Calu3 (cell line): ENCODE measurements around the gene ADAT3. TPM values are rescaled to one million over a fixed set of nuclear protein-coding genes. Genes with fewer than 3 reads are reported as not detected.

Source experiments
- BruUV-seq: library from RNA; stranded (reverse); fragments of 400-500 nt; replicated peaks from 2 replicates; lab custom pipeline; 2021; lab: Mats Ljungman, UMichigan
- CTCF ChIA-PET: fragments of 300-600 bp; sonication (Branson Sonifier 250); formaldehyde crosslinking; loops from one replicate; lab custom pipeline; 2022; ENCODE audit warnings: antibody characterized with exemption; lab: Charles Lee
- DNase-seq: peaks from one replicate; pipeline ENCODE4 v3.0.0; 2022
- H3K27ac Mint-ChIP-seq: one replicate; pipeline ENCODE4 v1.8.0; 2022; ENCODE audit warnings: mixed read lengths; ENCODE audit not compliant: unreplicated experiment
- H3K27me3 Mint-ChIP-seq: one replicate; pipeline ENCODE4 v1.8.0; 2022; ENCODE audit warnings: mixed read lengths; ENCODE audit not compliant: unreplicated experiment
- H3K36me3 Mint-ChIP-seq: one replicate; pipeline ENCODE4 v1.8.0; 2022; ENCODE audit warnings: mild to moderate bottlenecking, moderate library complexity, mixed read lengths; ENCODE audit not compliant: insufficient read depth, unreplicated experiment
- H3K4me1 Mint-ChIP-seq: one replicate; pipeline ENCODE4 v1.8.0; 2022; ENCODE audit warnings: mild to moderate bottlenecking, low read depth, mixed read lengths; ENCODE audit not compliant: unreplicated experiment
- H3K4me3 Mint-ChIP-seq: one replicate; pipeline ENCODE4 v1.8.0; 2022; ENCODE audit warnings: mild to moderate bottlenecking, low read depth, moderate library complexity, mixed read lengths; ENCODE audit not compliant: unreplicated experiment
- H3K9me3 Mint-ChIP-seq: one replicate; pipeline ENCODE4 v1.8.0; 2022; ENCODE audit warnings: low read depth, mixed read lengths; ENCODE audit not compliant: unreplicated experiment
- CTCF ChIP-seq: fragments of 200-600 bp; IDR thresholded peaks from one replicate; pipeline ENCODE4 v1.8.0; 2022; ENCODE audit warnings: antibody characterized with exemption; ENCODE audit not compliant: unreplicated experiment
- intact Hi-C: fragments of 100-400 bp; cut with micrococcal nuclease; formaldehyde crosslinking; loops from one replicate; pipeline ENCODE4 v1.10.0; 2022; ENCODE audit not compliant: unreplicated experiment
- total RNA-seq: library from RNA; stranded (reverse); gene quantifications from 2 replicates; pipeline ENCODE4 v1.2.3, GENCODE V29; 2022

ADAT3 gene
- total RNA-seq, 1 experiment from 2014 or later: 6.7 TPM

DNA sequence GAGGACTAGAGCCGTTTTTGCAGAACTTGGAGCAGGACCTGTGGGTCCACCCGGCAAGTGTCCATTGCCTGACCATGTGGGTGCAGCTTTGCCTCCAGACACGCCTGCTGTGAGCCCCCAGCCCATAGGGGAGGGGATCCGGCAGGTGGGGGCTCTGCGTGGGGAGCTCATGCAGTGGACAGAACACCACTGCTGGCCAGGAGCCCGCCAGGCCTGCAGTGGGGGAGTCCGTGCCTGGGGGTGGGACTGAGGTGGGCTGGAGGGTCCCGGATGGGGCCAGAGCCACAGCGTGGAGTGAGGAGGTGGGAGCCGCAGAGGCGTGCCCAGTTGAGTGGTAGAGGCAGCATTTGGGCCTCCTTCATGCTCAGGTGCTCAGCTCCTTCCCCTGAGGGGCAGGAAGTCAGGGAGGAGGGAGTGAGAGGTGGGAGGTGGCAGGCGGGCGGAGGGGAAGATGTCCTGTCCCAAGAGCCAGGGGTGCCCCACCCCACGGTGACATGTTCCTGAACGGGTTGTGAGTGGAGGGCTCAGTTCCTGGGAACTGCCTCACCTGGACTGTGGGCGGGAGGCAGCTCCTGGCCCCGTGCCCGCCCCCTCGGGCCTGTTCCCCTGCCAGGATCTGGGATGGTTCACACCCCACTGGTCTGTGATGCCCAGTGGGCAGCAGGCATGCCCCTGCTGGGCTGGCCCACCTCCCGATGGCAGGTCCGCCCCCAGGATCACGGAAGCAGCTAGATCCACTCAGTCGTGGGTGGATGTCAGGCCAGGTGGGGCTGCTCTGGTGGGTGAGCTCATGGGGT, 8.8 kb downstream of the ADAT3 start:
- H3K4me1 Mint-ChIP-seq: no peaks in the 10 kb centered on the region
- intact Hi-C loops: no loop called here
- DNase-seq: no peak
- no peak for TF ChIP-seq CTCF
- no peaks in the 10 kb centered on the region for H3K27me3 Mint-ChIP-seq
- no TSS peak for BruUV-seq
- H3K4me3 Mint-ChIP-seq: no peak overlapping the region
- H3K9me3 Mint-ChIP-seq: no peaks in the 10 kb centered on the region
- CTCF ChIA-PET: no interaction called here
- H3K27ac Mint-ChIP-seq: no peak overlapping the region
- peaks cover 12% of the 10 kb centered on the region for H3K36me3 Mint-ChIP-seq

- no peak for DNase-seq
Measured at GRCh38 chr19:1914826-1915341, 9.7 kb downstream of the ADAT3 start.

GRCh38 chr19:1917146-1917545, 11.9 kb downstream of the ADAT3 start:
- H3K4me3 Mint-ChIP-seq: no peak overlapping the region
- peaks cover 15% of the 10 kb centered on the region for H3K36me3 Mint-ChIP-seq
- no TSS peak for BruUV-seq
- no peaks in the 10 kb centered on the region for H3K27me3 Mint-ChIP-seq
- no peaks in the 10 kb centered on the region for H3K4me1 Mint-ChIP-seq
- no peak for DNase-seq
- intact Hi-C loops: no loop called here
- TF ChIP-seq CTCF: no peak
- H3K27ac Mint-ChIP-seq: no peak overlapping the region
- CTCF ChIA-PET: no interaction called here
- H3K9me3 Mint-ChIP-seq: no peaks in the 10 kb centered on the region

More at GRCh38 chr19:1914826-1915341, 9.7 kb downstream of the ADAT3 start:
- no peak overlapping the region for H3K27ac Mint-ChIP-seq
- no peak for TF ChIP-seq CTCF
- H3K27me3 Mint-ChIP-seq: no peaks in the 10 kb centered on the region
- no peak overlapping the region for H3K4me3 Mint-ChIP-seq
- CTCF ChIA-PET: interaction anchor here (0.6 kb wide), 1 partner anchor 14 kb away, joined by 5 read pairs; no protein-coding TSS in a partner anchor
- H3K4me1 Mint-ChIP-seq: no peaks in the 10 kb centered on the region
- H3K9me3 Mint-ChIP-seq: no peaks in the 10 kb centered on the region
- intact Hi-C loops: no loop called here
- H3K36me3 Mint-ChIP-seq: peaks cover 8% of the 10 kb centered on the region
- no TSS peak for BruUV-seq

- Mint-ChIP-seq H3K36me3 (peaks cover 16% of the 10 kb centered on the region), H3K4me1 (no peaks in the 10 kb centered on the region), H3K27ac (no peak overlapping the region), H3K27me3 (no peaks in the 10 kb centered on the region), H3K9me3 (no peaks in the 10 kb centered on the region), H3K4me3 (no peak overlapping the region)
- TF ChIP-seq CTCF: no peak
- DNase-seq: no peak
- intact Hi-C loops: no loop called here
- CTCF ChIA-PET: no interaction called here
- no TSS peak for BruUV-seq
Measured at GRCh38 chr19:1917926-1918325, 12.7 kb downstream of the ADAT3 start.
